HEK293T (cell line): Measurements from ENCODE around the gene CXCL5.

Source experiments
- BHLHE40 ChIP-seq: fragments of 450-650 bp; IDR thresholded peaks from 2 replicates; pipeline ENCODE4 v1.6.1; 2016; ENCODE audit warnings: mild to moderate bottlenecking, moderate library complexity, borderline replicate concordance
- FOXK2 ChIP-seq: fragments of 450-650 bp; IDR thresholded peaks from 2 replicates; pipeline ENCODE4 v1.6.1; 2016; ENCODE audit warnings: mild to moderate bottlenecking

DNA sequence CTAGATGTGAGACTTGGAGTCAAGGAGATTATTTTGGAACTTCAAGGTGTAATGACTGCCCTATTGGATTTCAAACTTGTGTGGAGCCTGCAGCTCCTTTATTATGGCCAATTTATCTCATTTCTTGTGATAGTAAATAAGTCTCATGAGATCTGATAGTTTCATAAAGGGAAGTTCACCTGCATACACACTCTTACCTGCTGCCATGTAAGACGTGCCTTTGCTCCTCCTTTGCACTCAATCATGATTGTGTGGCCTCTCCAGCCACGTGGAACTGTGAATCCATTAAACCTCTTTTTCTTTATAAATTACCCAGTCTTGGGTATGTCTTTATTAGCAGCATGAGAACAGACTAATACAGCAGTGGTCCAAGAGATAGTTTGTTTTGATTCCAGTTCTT is 35.8 kb downstream of the CXCL5 start:
- no peak for TF ChIP-seq BHLHE40
- no peak for TF ChIP-seq FOXK2
